Muscle layer of colon (tissue), 2 donors: ENCODE measurements around the gene C8A.

Experiments used
- H3K27ac ChIP-seq: one replicate; pipeline ENCODE4 v1.7.0; 2013; ENCODE audit warnings: low read depth, mild to moderate bottlenecking, low read length, moderate library complexity
- H3K27me3 ChIP-seq, 2 donors: one replicate each; pipeline ENCODE4 v1.7.0; 2013; ENCODE audit warnings: low read length in 2 of 2, mild to moderate bottlenecking in 2 of 2; ENCODE audit not compliant: insufficient read depth in 2 of 2, control insufficient read depth in 1 of 2
- H3K36me3 ChIP-seq: one replicate; pipeline ENCODE4 v1.7.0; 2013; ENCODE audit warnings: mild to moderate bottlenecking, low read length; ENCODE audit not compliant: insufficient read depth
- H3K4me1 ChIP-seq: one replicate; pipeline ENCODE4 v1.7.0; 2013; ENCODE audit warnings: mild to moderate bottlenecking, low read length; ENCODE audit not compliant: insufficient read depth
- H3K4me3 ChIP-seq, 2 donors: one replicate each; pipeline ENCODE4 v1.7.0; 2013; ENCODE audit warnings: low read length in 2 of 2, low read depth in 1 of 2, mild to moderate bottlenecking in 1 of 2, moderate library complexity in 1 of 2
- H3K9ac ChIP-seq: one replicate; pipeline ENCODE4 v1.7.0; 2013; ENCODE audit warnings: low read length
- H3K9me3 ChIP-seq: one replicate; pipeline ENCODE4 v1.7.0; 2013; ENCODE audit warnings: mild to moderate bottlenecking, low read length
- donor health status: abdominal sarcoma.
- donor health status: Adenocarcinoma of cecum.

Gene C8A

DNA sequence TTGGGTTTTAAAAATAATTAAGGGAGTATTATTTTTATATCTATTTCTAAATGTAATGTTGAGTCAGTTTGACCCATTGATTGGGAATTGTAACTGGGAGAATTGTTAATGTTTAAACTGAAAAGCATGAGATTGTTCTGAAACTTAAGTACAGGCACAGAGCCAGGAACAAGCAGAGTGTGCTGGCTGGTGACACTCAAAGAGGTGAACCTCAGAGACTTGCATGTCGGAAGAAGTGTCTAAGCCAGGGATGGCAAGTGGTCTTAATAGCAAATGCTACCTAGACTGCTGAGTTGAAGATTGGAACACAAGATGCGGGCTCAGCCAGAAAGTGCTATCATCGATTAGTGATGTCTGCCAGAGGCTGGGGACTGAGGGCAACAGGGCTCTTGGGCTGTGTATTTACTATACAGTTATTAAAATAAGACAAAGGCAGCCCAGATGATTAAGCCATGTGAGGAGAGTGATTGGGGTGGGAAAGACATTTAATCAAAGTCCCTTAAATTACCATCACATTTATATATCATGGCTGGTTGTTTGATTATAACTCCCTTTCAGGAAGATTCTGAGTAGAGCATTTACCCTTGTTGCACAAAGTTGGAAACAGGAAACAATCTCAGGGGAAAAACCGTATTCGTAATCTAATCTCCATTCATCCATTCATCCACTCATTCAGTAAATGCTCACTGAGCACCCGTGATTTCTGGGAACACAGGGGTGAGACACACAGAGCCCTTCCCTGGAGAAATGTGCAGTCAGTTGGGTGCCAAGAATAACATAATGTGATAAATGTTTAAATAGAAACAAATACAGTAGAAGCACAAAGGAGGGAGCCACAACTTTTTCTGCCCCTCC lies 42.8 kb downstream of the C8A start:
- Histone ChIP-seq H3K9ac (no peak overlapping the region), H3K27ac (no peak overlapping the region), H3K9me3 (no peaks in the 10 kb centered on the region), H3K36me3 (no peaks in the 10 kb centered on the region), H3K27me3 (no peaks in the 10 kb centered on the region), H3K4me1 (no peaks in the 10 kb centered on the region), H3K4me3 (no peak overlapping the region)

DNA sequence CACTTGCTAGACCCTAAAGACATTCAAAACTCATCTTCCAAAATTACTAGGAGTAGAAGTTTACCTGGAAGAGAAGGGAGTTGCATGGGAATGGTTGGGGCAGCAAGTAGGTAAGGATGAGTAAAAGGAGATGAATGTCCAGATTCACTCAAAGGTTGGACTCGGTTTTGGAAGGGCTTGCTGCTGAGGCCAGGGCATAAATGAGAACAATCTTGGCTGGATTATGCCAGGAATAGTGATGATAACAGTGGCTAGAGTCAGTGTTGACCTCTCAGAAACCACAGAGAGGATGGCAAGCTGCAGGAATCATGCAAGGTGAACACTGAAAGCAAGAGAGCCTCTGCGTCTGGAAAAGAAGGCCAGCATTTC lies 43.4 kb downstream of the C8A start:
- Histone ChIP-seq H3K36me3 (no peaks in the 10 kb centered on the region), H3K27ac (no peak overlapping the region), H3K27me3 (no peaks in the 10 kb centered on the region), H3K9ac (no peak overlapping the region), H3K4me3 (no peak overlapping the region), H3K4me1 (no peaks in the 10 kb centered on the region), H3K9me3 (no peaks in the 10 kb centered on the region)

DNA sequence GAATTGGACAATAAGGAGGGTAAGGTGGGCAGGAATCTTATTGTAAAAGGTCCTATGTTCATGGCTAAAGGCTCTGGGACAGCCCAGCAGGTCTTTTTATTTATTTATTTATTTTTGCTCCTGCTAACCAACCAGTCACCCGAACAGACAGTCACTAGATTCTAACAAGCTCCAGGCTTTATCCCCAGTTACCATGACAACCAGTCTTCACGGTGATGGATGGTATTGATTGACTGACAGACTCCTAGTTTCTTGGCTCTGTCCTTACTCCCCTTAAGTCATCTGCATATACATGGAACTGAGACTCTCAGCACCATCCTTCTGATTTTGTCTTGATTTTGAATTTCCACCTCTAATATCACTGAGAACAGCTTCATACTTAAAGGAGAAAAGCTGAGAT lies 44.3 kb downstream of the C8A start:
- Histone ChIP-seq H3K9me3 (no peaks in the 10 kb centered on the region), H3K4me3 (no peak overlapping the region), H3K27me3 (no peaks in the 10 kb centered on the region), H3K27ac (no peak overlapping the region), H3K4me1 (no peaks in the 10 kb centered on the region), H3K36me3 (no peaks in the 10 kb centered on the region), H3K9ac (no peak overlapping the region)

DNA sequence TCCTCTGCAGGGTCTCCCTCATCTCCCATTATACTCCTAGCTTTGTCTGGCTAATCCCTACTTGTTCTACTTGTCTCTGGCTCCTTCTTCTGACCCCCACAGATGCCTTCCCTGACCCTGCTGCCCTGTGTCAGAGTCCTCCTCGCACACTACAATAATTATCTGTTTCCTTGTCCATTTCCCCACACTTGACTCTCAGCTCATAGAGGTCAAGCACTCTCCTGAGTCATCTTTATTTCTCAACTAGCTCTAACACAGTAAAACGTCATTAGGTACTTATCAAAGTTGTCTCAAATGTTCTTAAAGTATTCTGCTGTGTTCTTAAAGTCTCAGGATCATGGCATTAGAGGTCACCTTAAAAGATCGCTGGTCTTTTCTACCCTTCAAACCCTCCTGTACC lies 47.1 kb downstream of the C8A start:
- H3K27me3 ChIP-seq: no peaks in the 10 kb centered on the region
- no peaks in the 10 kb centered on the region for H3K36me3 ChIP-seq
- no peaks in the 10 kb centered on the region for H3K9me3 ChIP-seq
- H3K4me3 ChIP-seq: no peak overlapping the region
- H3K9ac ChIP-seq: no peak overlapping the region
- no peak overlapping the region for H3K27ac ChIP-seq
- no peaks in the 10 kb centered on the region for H3K4me1 ChIP-seq

DNA sequence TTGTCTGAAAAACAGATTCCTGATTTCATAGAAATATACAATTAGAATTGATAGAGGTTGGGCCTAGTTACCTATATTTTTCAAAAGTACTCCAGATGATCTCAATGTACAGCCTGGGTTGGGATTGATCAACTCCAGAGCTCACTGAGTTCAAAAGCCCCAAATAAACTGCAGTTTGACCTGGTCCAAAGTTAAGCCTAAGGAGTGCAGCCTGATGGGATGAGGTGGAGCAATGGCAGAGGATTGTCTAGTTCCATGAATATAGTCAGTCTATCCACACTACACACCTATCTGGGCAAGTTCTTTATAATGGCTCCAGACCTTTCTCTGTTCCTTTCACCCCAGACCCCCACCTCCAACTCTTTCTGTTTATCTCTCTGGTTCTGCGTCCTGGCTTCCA lies 49.2 kb downstream of the C8A start:
- Histone ChIP-seq H3K27ac (no peak overlapping the region), H3K9me3 (no peaks in the 10 kb centered on the region), H3K27me3 (no peaks in the 10 kb centered on the region), H3K36me3 (no peaks in the 10 kb centered on the region), H3K4me1 (no peaks in the 10 kb centered on the region), H3K4me3 (no peak overlapping the region), H3K9ac (no peak overlapping the region)

DNA sequence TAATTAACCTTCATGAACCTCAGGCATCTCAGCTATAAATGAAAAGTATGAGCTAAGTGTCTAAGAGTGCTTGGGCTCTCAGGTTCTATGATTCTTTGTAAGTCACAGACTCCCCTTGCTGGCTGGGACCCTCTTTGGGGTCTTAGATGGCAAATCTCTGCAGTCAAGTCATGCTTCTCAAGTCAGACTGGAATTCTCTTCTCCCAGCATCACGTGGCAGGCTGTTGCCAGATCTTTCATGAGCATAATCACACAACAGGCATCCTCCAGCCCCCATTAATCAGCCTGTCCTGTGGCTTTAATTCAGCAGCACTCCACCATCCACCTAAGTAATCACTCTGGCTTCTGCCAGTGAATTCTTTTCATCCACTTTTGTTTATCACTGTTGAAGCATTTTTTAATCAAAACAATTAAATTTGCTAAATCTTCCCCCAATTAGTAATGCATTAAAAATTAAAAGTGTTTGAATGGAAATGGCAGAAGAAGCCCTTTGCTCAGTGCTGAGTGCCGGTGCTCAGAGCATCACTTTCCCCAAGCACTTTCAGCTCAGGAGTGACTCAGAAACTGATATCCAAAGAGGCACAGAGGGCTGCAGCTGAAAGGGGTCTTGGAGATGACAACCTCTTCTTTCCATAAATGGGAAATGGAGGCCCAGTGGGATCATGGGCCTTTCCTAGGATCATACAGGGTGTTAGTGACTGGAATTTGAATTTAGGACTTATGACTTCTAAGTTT lies 50.2 kb downstream of the C8A start:
- no peaks in the 10 kb centered on the region for H3K4me1 ChIP-seq
- H3K36me3 ChIP-seq: no peaks in the 10 kb centered on the region
- no peak overlapping the region for H3K9ac ChIP-seq

DNA sequence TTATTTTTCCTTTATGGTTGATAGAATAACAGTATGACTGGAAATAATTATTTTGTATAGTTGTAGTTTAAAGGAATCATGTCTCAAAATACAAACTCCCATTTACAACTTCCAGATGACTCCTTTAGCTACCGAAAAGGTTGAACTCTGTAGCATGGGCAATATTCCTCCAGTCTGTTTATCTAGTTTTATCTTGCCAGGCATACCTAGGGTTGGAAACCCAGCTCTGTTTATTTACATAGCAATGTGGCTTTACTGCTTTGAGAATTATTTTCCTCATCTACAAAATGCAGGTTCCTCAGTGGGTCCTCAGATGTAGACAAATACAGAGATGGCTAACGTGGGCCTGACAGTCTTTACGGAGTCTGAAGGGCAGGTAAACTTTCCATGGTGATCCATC lies 51.1 kb downstream of the C8A start:
- Histone ChIP-seq H3K27ac (no peak overlapping the region), H3K9me3 (no peaks in the 10 kb centered on the region), H3K36me3 (no peaks in the 10 kb centered on the region), H3K4me3 (no peak overlapping the region), H3K27me3 (no peaks in the 10 kb centered on the region), H3K9ac (no peak overlapping the region), H3K4me1 (no peaks in the 10 kb centered on the region)

More for the DNA sequence above, 50.2 kb downstream of the C8A start:
- no peak overlapping the region for H3K4me3 ChIP-seq
- H3K27ac ChIP-seq: no peak overlapping the region
- H3K27me3 ChIP-seq: no peaks in the 10 kb centered on the region
- no peaks in the 10 kb centered on the region for H3K9me3 ChIP-seq

DNA sequence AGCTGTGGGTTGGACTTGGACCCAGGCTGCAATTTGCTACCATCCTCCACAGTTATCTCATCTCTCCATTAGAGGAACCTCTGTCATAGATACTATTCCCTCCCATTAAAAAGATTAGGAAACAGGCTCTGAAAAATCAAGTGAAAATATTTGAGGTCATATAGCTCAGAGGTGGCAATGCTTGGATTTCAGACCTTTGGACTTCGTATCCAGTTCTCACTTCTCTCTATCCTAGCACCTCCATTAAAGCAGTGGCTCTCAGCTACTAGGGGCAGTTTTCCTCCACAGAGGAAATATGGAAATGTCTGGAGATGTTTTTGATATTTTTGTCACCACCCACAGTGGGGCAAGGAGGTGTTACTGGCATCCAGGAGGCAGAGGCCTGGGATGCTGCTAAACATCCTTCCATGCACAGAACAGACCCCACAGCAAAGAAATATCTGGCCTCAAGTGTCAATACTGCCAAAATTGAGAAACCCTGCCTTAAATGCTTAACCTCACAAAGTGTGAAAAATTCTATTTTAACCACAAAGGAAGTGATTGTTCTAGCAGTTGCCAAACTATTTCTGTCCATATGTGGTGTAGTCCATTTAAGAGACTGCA lies 54.1 kb downstream of the C8A start:
- H3K9me3 ChIP-seq: no peaks in the 10 kb centered on the region
- H3K36me3 ChIP-seq: no peaks in the 10 kb centered on the region
- no peaks in the 10 kb centered on the region for H3K27me3 ChIP-seq
- no peak overlapping the region for H3K9ac ChIP-seq
- no peak overlapping the region for H3K4me3 ChIP-seq
- H3K4me1 ChIP-seq: no peaks in the 10 kb centered on the region
- H3K27ac ChIP-seq: no peak overlapping the region

DNA sequence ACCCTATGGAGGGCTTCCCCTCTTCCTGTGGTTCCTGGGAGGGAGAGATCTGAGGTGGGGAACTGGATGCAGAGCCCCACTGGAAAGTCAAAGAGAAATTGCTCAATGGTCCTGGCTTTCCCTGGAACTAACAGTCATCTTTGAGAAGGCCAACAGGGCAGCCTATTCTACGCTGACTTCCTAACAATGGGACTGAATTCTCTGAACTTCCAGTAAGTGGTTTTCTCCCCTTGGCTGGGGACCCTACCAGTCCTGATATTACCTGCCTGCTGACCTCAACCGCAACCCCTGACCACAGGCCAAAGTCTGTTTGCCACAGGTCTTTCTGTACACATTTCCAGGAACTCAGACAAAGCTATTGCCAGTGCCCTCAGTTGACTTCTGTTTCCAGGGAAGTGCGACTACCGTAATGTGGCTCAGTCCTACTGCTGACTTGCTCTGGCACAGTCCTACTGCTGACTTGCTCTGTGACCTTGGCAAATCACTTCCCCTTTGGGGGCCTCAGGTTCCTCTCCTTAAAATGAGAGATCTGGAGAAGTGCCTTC lies 55.9 kb downstream of the C8A start:
- Histone ChIP-seq H3K36me3 (no peaks in the 10 kb centered on the region), H3K9me3 (no peaks in the 10 kb centered on the region), H3K4me3 (no peak overlapping the region), H3K4me1 (no peaks in the 10 kb centered on the region), H3K27ac (no peak overlapping the region), H3K9ac (no peak overlapping the region), H3K27me3 (no peaks in the 10 kb centered on the region)

DNA sequence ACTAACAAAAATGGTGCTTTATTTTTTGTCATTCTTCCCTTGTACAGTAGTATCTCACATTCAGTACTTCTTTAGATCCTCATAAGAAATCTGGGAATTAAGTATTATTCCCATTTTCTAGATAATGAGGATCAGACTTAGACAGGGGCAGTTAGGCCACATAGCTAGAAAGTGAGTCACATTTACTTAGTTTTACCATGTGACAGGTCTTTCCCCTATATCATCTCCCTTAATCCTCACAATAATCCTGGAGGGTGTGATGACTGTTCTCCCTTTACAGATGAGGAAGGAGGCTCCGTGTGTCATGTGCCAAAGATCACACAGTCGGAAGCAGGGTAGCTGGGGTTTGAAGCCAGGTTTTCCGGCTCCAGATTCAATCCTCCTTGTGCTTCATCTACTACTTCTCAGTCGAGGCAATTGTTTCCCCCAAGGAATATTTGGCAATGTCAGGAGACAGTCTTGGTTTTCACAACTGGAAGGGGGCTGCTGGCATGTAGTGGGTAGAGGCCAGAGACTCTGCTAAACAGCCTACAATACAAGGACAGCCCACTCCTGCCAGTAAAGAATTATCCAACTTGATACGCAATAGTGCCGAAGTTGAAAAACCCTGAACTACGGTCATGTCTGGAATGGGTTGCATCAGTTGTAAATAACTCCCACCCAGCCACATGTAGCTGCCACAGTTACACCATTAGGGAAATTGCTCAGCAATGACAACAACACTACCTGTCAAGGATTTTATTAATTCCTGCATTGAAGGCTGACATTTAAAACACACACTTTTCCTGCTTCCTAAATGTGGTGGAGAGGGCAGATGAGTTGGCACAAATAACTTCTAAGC lies 56.7 kb downstream of the C8A start:
- Histone ChIP-seq H3K27me3 (no peaks in the 10 kb centered on the region), H3K4me1 (no peaks in the 10 kb centered on the region), H3K9ac (no peak overlapping the region), H3K4me3 (no peak overlapping the region), H3K27ac (no peak overlapping the region), H3K36me3 (no peaks in the 10 kb centered on the region), H3K9me3 (no peaks in the 10 kb centered on the region)

DNA sequence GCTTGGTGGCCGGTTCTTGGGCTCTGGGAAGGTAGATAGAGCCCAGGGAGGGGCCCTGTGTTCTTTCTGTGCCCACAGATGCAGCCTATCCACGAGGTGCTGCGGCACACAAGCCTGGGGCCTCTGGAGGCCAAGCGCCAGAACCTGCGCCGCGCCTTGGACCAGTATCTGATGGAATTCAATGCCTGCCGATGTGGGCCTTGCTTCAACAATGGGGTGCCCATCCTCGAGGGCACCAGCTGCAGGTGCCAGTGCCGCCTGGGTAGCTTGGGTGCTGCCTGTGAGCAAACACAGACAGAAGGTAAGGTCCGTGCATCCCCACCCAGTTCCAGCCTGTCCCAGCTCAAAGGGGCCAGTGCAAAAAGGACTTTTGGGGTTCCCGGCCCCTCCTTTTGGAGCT lies 57.7 kb downstream of the C8A start:
- Histone ChIP-seq H3K9ac (no peak overlapping the region), H3K4me3 (no peak overlapping the region), H3K9me3 (no peaks in the 10 kb centered on the region), H3K4me1 (no peaks in the 10 kb centered on the region), H3K36me3 (no peaks in the 10 kb centered on the region), H3K27ac (no peak overlapping the region), H3K27me3 (no peaks in the 10 kb centered on the region)
